ENCODE results near the gene ARHGAP11A. TPM values are rescaled to one million over a fixed set of nuclear protein-coding genes. Genes with fewer than 3 reads are reported as not detected.

The ARHGAP11A gene
- total and polyA plus RNA-seq, 9 of the 15 experiments (the other 6 are each of a cell fraction or from before 2014, with no cell fraction given), result 17.5 to 92.5 (median 61.1) TPM

DNA sequence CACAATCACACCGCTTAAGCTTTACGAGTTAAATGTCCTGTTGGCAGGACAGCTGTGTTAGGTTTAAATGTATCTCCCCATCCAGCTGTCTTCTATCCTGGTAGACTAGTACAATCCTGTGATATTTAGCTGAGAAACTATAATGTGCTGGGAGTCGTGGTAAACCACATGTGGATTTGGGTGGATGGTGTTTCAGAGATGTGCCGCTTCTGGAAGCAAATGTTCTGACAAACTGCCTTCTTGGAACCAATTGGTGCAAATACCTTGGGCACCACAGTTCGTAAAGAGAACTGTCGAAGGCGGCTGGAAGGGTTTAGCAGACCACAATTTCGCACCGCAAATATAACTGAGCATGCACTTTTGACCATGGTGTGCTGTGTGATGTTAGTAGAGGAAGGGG lies 41.2 kb downstream of the ARHGAP11A start:
- H3K4me1 ChIP-seq (replicated peaks in 1 of 2; ENCODE audit: control insufficient read depth in 2 of 2, insufficient read depth in 2 of 2, low read length in 2 of 2), result peaks cover 0 to 20% of the 10 kb centered on the region in 2 experiments; a peak in 3 of 5 replicates
- H3K4me3 ChIP-seq, result no peak overlapping the region
- no peak overlapping the region for H2AFZ ChIP-seq (ENCODE audit: low read depth, low read length)
- in situ Hi-C loops (cut with MboI) (no loop called here), intact Hi-C loops (cut with micrococcal nuclease) (no loop called here)
- no peaks in the 10 kb centered on the region for H3K27me3 ChIP-seq (ENCODE audit: control insufficient read depth in 2 of 2, insufficient read depth in 2 of 2, low read length in 2 of 2)
- H3K27ac ChIP-seq (ENCODE audit: extremely low read depth, low read depth, low read length), result no peak overlapping the region
- 78% methylated on average over 9 of the region's 9 CpGs for WGBS (ENCODE audit: insufficient coverage, low coverage, missing lambda C conversion rate)
- no peaks in the 10 kb centered on the region for H3K9me1 ChIP-seq (ENCODE audit: control insufficient read depth, insufficient read depth, low read length)
- ATAC-seq, result no peak
- H3K9me3 ChIP-seq (replicated peaks; ENCODE audit: control insufficient read depth, insufficient read depth, low read depth, low read length), result no peaks in the 10 kb centered on the region
- H3K9ac ChIP-seq (ENCODE audit: insufficient read depth in 1 of 2, low read depth in 2 of 2, low read length in 2 of 2), result no peak overlapping the region
- no peak for TF ChIP-seq SREBF1 (IDR thresholded peaks at IDR 0.05; ENCODE audit: borderline replicate concordance, low read depth, low read length)
- TF ChIP-seq ZNF778 (CRISPR knock-in tag; IDR thresholded peaks at IDR 0.05), result no peak
- no peak for TF ChIP-seq MTA2 (IDR thresholded peaks at IDR 0.05; ENCODE audit: low read depth)
- TF ChIP-seq CHD4 (IDR thresholded peaks at IDR 0.05; ENCODE audit: insufficient read depth, insufficient replicate concordance, low read depth, low read length, poor library complexity, severe bottlenecking), result no peak
- no peak for TF ChIP-seq ZNF311 (CRISPR knock-in tag; IDR thresholded peaks at IDR 0.05)
- TF ChIP-seq CEBPB (tag; IDR thresholded peaks at IDR 0.05), result no peak
- TF ChIP-seq SMARCE1 (IDR thresholded peaks at IDR 0.05), result no peak
- TF ChIP-seq TFAM (CRISPR knock-in tag; conservative IDR thresholded peaks at IDR 0.05), result no peak
- TF ChIP-seq ESRRA (IDR thresholded peaks at IDR 0.05; ENCODE audit: borderline replicate concordance, low read depth), result no peak
- 0 out of 2 replicates have a peak, but pooled peaks cover 2% of the 10 kb centered on the region for H4K20me1 ChIP-seq (replicated peaks; ENCODE audit: control insufficient read depth, insufficient read depth, low read length)
- DNase-seq (ENCODE audit: extremely low read depth in 1 of 4, low spot score in 3 of 4), result no peak
- no peak overlapping the region for H3K4me2 ChIP-seq (ENCODE audit: insufficient read depth, low read length)
- ChIA-PET POLR2A (interaction anchor here (1.3 kb wide), 1 partner anchor 15 kb away, joined by 3 read pairs; no protein-coding TSS in a partner anchor), CTCF (ENCODE audit: low intra/inter-chr PET ratio) (no interaction called here)
- BruUV-seq (replicated peaks), result no TSS peak
- H3K36me3 ChIP-seq (ENCODE audit: control insufficient read depth, insufficient read depth, low read length), result no peaks in the 10 kb centered on the region
- FAIRE-seq, result no peak
- H3K79me2 ChIP-seq (ENCODE audit: control insufficient read depth, insufficient read depth, low read length), result no peaks in the 10 kb centered on the region
